GM23338 (cell line): ENCODE measurements around the gene FYN. TPM values are rescaled to one million over a fixed set of nuclear protein-coding genes. Genes with fewer than 3 reads are reported as not detected.

ENCODE experiments used
- ATAC-seq: fragments of 200-7000 bp; cut with Tn5 transposase; 3 replicates; pipeline ENCODE4 v1.9.1; 2020
- DNase-seq: peaks from one replicate; pipeline ENCODE4 v3.0.0-alpha.2; 2015; ENCODE audit warnings: low spot score
- H2AFZ ChIP-seq: fragments of 200-600 bp; sonication (generic); 2 replicates; pipeline ENCODE4 v1.8.0; 2016; ENCODE audit warnings: antibody characterized with exemption, mild to moderate bottlenecking, moderate library complexity
- H3F3A ChIP-seq: fragments of 200-600 bp; sonication (generic); replicated peaks from 2 replicates; pipeline ENCODE4 v1.8.0; 2017; ENCODE audit warnings: antibody characterized with exemption, mixed run types, low read depth
- H3K27ac ChIP-seq: fragments of 200-600 bp; sonication (generic); 2 replicates; pipeline ENCODE4 v1.6.1; 2016; ENCODE audit warnings: low read depth
- H3K27me3 ChIP-seq: fragments of 200-600 bp; sonication (generic); 2 replicates; pipeline ENCODE4 v1.8.0; 2016; ENCODE audit warnings: mild to moderate bottlenecking, mixed run types, moderate library complexity; ENCODE audit not compliant: insufficient read depth
- H3K36me3 ChIP-seq: fragments of 200-600 bp; sonication (generic); 2 replicates; pipeline ENCODE4 v1.8.0; 2016; ENCODE audit warnings: mild to moderate bottlenecking; ENCODE audit not compliant: insufficient read depth
- H3K4me1 ChIP-seq: fragments of 200-600 bp; sonication (generic); 2 replicates; pipeline ENCODE4 v1.8.0; 2016; ENCODE audit warnings: mild to moderate bottlenecking, moderate library complexity; ENCODE audit not compliant: insufficient read depth
- H3K4me2 ChIP-seq: fragments of 200-600 bp; sonication (generic); 2 replicates; pipeline ENCODE4 v1.7.1; 2017; ENCODE audit warnings: mixed run types
- H3K4me3 ChIP-seq: fragments of 200-600 bp; sonication (generic); 2 replicates; pipeline ENCODE4 v1.6.1; 2016; ENCODE audit warnings: mixed run types
- H3K79me2 ChIP-seq: fragments of 200-600 bp; sonication (generic); replicated peaks from 2 replicates; pipeline ENCODE4 v1.8.0; 2017; ENCODE audit warnings: mild to moderate bottlenecking; ENCODE audit not compliant: insufficient read depth
- H3K9me2 ChIP-seq: fragments of 200-600 bp; sonication (generic); 2 replicates; pipeline ENCODE4 v1.8.0; 2017; ENCODE audit not compliant: insufficient read depth
- H4K20me1 ChIP-seq: fragments of 200-600 bp; sonication (generic); replicated peaks from 2 replicates; pipeline ENCODE4 v1.8.0; 2017; ENCODE audit warnings: mild to moderate bottlenecking; ENCODE audit not compliant: insufficient read depth
- H3K27ac Mint-ChIP-seq: 2 replicates; pipeline ENCODE4 v1.8.0; 2020; ENCODE audit warnings: inconsistent platforms, mild to moderate bottlenecking, moderate library complexity, mixed read lengths
- H3K27me3 Mint-ChIP-seq: 3 replicates; pipeline ENCODE4 v1.8.0; 2022; ENCODE audit warnings: low read depth, mild to moderate bottlenecking, moderate library complexity, mixed read lengths, inconsistent platforms; ENCODE audit not compliant: insufficient read depth, poor library complexity
- H3K36me3 Mint-ChIP-seq: 3 replicates; pipeline ENCODE4 v1.8.0; 2021; ENCODE audit warnings: low read depth, mild to moderate bottlenecking, inconsistent platforms, moderate library complexity, mixed read lengths
- H3K4me1 Mint-ChIP-seq: 3 replicates; pipeline ENCODE4 v1.8.0; 2020; ENCODE audit warnings: mild to moderate bottlenecking, inconsistent platforms, mixed read lengths
- H3K4me3 Mint-ChIP-seq: 3 replicates; pipeline ENCODE4 v1.8.0; 2021; ENCODE audit warnings: moderate library complexity, mild to moderate bottlenecking, inconsistent platforms, mixed read lengths
- H3K9me3 Mint-ChIP-seq: 3 replicates; pipeline ENCODE4 v1.8.0; 2020; ENCODE audit warnings: moderate library complexity, mild to moderate bottlenecking, inconsistent platforms, mixed read lengths
- CREB1 ChIP-seq: fragments of 250-450 bp; sonication (Bioruptor Pico); IDR thresholded peaks from 2 replicates; pipeline ENCODE4 v1.5.0; 2020; ENCODE audit warnings: low read depth, mild to moderate bottlenecking, moderate library complexity
- CTCF ChIP-seq, 2 experiments: fragments of 200-600 bp in 1 of 2; sonication (generic) in 1 of 2; conservative IDR thresholded peaks; 2 replicates each; pipeline versions ENCODE4 v1.5.1 to v1.6.1; 2016 to 2017; ENCODE audit warnings: antibody characterized with exemption in 2 of 2, low read depth in 2 of 2, mild to moderate bottlenecking in 2 of 2, moderate library complexity in 1 of 2
- ETS1 ChIP-seq: IDR thresholded peaks from 2 replicates; pipeline ENCODE4 v1.6.1; 2016; ENCODE audit warnings: antibody characterized with exemption
- EZH2 ChIP-seq: fragments of 200-600 bp; sonication (generic); IDR thresholded peaks from one replicate; pipeline ENCODE4 v1.8.0; 2017; ENCODE audit warnings: antibody characterized with exemption, mild to moderate bottlenecking, low read depth; ENCODE audit not compliant: unreplicated experiment
- NANOG ChIP-seq: IDR thresholded peaks from 2 replicates; pipeline ENCODE4 v1.6.1; 2016; ENCODE audit warnings: antibody characterized with exemption, borderline replicate concordance
- POLR2AphosphoS5 ChIP-seq: IDR thresholded peaks from 2 replicates; pipeline ENCODE4 v1.6.1; 2016; ENCODE audit warnings: antibody characterized with exemption, low read depth
- REST ChIP-seq: IDR thresholded peaks from one replicate; pipeline ENCODE4 v1.6.1; 2018; ENCODE audit warnings: antibody characterized with exemption; ENCODE audit not compliant: unreplicated experiment
- STAT1 ChIP-seq: IDR thresholded peaks from one replicate; pipeline ENCODE4 v1.6.1; 2016; ENCODE audit warnings: antibody characterized with exemption; ENCODE audit not compliant: unreplicated experiment
- ZNF114 ChIP-seq: fragments of 250-450 bp; sonication (Bioruptor Pico); IDR thresholded peaks from 2 replicates; pipeline ENCODE4 v1.5.0; 2020; ENCODE audit warnings: mild to moderate bottlenecking, moderate library complexity
- ZNF331 ChIP-seq: fragments of 250-450 bp; sonication (Bioruptor Pico); IDR thresholded peaks from 2 replicates; pipeline ENCODE4 v1.5.0; 2020; ENCODE audit warnings: low read depth, mild to moderate bottlenecking, moderate library complexity
- long read RNA-seq: library from polyadenylated mRNA; unstranded; transcript quantifications from one replicate; pipeline ENCODE4 v2.0.0, GENCODE V29; 2020; ENCODE audit not compliant: unreplicated experiment
- polyA plus RNA-seq: library from polyadenylated mRNA; unstranded; fragments of >200 nt; fragmentation: Nextera tagmentation; extraction: Ambion mirVana; gene quantifications from 2 replicates; pipeline ENCODE4 v1.2.1, GENCODE V29; 2016
- total RNA-seq: library from RNA; depleted of rRNA; stranded (reverse); fragments of >200 nt; shearing (Covaris generic); gene quantifications from 2 replicates; pipeline ENCODE4 v1.2.3, GENCODE V29; 2014; rRNA removed

The FYN gene
- total RNA-seq (70.8 and 143 TPM in 2 replicates), polyA plus RNA-seq (46.8 and 54.9 TPM in 2 replicates)
- long read RNA-seq, partial matches to known transcripts, result 2 of 3 reads
- long read RNA-seq, other reads (novel, unspliced or antisense), result 1 of 3 reads

GRCh38 chr6:111873178-111874024, at the start of gene FYN:
Gene FYN, minus strand, starts transcription at chr6:111873452. Its CDS starts 153,401 bp downstream, at chr6:111720051.
- Histone ChIP-seq H3F3A (0 out of 2 replicates have a peak, but pooled peaks cover 5% of the 10 kb centered on the region), H3K27ac (peak within 1 kb of the TSS; percentile 77; the same call in 1 of the 2 replicates), H2AFZ (peak within 1 kb of the TSS; percentile 87), H4K20me1 (peaks cover 6% of the 10 kb centered on the region), H3K36me3 (no peaks in the 10 kb centered on the region), H3K9me2 (no peaks in the 10 kb centered on the region), H3K27me3 (no peaks in the 10 kb centered on the region), H3K4me3 (peak within 1 kb of the TSS; percentile 62), H3K4me2 (peak within 1 kb of the TSS; percentile 84), H3K79me2 (peaks cover 37% of the 10 kb centered on the region), H3K4me1 (peaks cover 40% of the 10 kb centered on the region)
- H3K4me3 Mint-ChIP-seq, result peak within 1 kb of the TSS; percentile 93
- peaks cover 11% of the 10 kb centered on the region for H3K27me3 Mint-ChIP-seq
- H3K9me3 Mint-ChIP-seq, result no peaks in the 10 kb centered on the region
- no peaks in the 10 kb centered on the region; the same call in 2 of the 3 replicates for H3K36me3 Mint-ChIP-seq
- H3K27ac Mint-ChIP-seq, result peak within 1 kb of the TSS; percentile 76
- H3K4me1 Mint-ChIP-seq, result peaks cover 39% of the 10 kb centered on the region
- DNase-seq (peak; percentile 99), ATAC-seq (peak; percentile 88)
- TF ChIP-seq POLR2AphosphoS5 (peak; percentile 96), CTCF (conservative IDR thresholded peaks at IDR 0.05; ENCODE audit: low read depth in 2 of 2) (peak in 1 of 2 experiments; percentile 40; a peak in 2 of 4 replicates), CREB1 (CRISPR knock-in tag) (peak; percentile 51; the same call in 1 of the 2 replicates), ZNF114 (CRISPR knock-in tag) (no peak)

- H3K27ac ChIP-seq, result no peak overlapping the region
- Mint-ChIP-seq H3K4me3 (no peak overlapping the region), H3K9me3 (no peaks in the 10 kb centered on the region), H3K27ac (0 out of 2 replicates have a peak overlapping the region, but pooled peaks have one; percentile 9), H3K36me3 (no peaks in the 10 kb centered on the region), H3K27me3 (no peaks in the 10 kb centered on the region), H3K4me1 (peaks cover 51% of the 10 kb centered on the region)
- no peak overlapping the region for H3K4me3 ChIP-seq
- ATAC-seq (no peak), DNase-seq (no peak)
- no peaks in the 10 kb centered on the region for H3K36me3 ChIP-seq
- H3K4me1 ChIP-seq, result peaks cover 51% of the 10 kb centered on the region
- H2AFZ ChIP-seq, result no peak overlapping the region
- no peaks in the 10 kb centered on the region for H3K9me2 ChIP-seq
- peak overlapping the region; percentile 64 for H3K4me2 ChIP-seq
- H4K20me1 ChIP-seq, result no peaks in the 10 kb centered on the region
- H3K79me2 ChIP-seq, result no peaks in the 10 kb centered on the region
- no peaks in the 10 kb centered on the region for H3F3A ChIP-seq
- no peaks in the 10 kb centered on the region for H3K27me3 ChIP-seq
- TF ChIP-seq POLR2AphosphoS5 (no peak), STAT1 (no peak), ZNF331 (no peak), ETS1 (no peak), REST (no peak), CREB1 (CRISPR knock-in tag) (no peak), EZH2 (no peak), NANOG (no peak)
Measured at GRCh38 chr6:111922454-111923297, 49.4 kb upstream of the FYN start.
